NCI-H2196 (cell line): Measurements from ENCODE around the gene MGMT.

Experiments used
- DNase-seq: peaks from one replicate; lab custom pipeline; 2025; ENCODE audit not compliant: unreplicated experiment; lab: John Stamatoyannopoulos, UW

MGMT gene

DNA sequence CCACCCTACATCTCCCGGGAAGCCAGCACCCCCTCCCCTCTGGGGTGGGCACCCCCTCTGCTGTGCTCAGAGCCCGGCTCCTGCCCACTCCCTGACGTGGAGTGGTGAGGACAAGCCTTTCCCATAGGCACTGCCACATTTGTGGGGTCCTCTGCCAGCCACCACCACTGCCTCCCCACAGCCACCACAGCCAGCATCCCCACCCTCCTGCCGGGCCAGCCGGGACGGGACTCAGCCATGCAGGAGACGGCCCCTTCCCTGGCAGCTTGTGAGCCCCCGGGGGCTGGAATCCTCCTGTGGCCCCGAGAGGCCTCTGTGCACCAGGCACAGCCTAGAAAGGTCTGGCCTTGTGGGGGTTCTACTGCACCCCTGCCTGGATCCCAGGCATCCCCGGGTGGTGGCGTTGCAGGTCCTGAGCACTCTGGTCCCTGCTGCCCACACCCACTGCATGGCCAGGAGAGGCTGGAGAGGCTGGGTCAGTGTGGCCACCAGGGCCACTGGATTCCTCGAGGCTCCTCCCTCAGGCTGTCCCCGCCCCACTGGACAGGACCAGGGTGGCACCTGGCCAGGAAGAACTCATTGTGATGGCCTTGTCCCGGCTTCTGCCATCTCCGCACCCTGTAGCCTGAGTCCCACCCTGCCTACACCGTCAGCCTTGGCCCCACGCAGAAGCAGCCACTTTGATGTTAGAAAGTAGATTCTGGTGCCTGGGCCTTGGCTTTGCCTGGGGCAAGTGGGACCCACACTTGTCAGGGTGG lies 349.0 kb downstream of the MGMT start:
- DNase-seq, result no peak

DNA sequence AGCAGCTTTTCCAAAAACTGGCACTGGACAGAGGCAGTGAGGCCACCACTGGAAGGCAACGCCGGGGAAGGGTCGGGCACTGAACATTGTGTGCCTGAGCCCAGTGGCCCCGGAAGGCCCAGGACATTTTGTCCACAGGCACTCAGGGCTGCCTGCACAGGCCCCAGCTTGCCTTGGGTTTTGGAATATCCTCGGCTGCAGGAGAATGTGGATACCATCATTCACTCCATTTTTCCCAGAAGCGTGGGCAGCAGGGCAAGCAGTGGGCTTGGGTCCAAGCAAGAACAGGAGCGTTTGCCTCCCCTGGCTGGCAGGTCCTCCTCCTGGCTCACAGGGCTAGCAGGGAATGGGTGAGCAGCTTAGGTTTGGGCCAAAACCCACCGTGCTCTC lies 349.6 kb downstream of the MGMT start:
- DNase-seq, result no peak
